HEK293 (cell line): ENCODE results near the gene H2BK1.

Source experiments
- CTCF ChIA-PET: fragments of 350-600 bp; formaldehyde crosslinking; extraction: SDS; loops from one replicate; lab custom pipeline; 2021; ENCODE audit warnings: antibody characterized with exemption; lab: Yijun Ruan, JAX
- POLR2A ChIA-PET: fragments of 300-600 bp; formaldehyde crosslinking; extraction: SDS; loops from one replicate; lab custom pipeline; 2020; ENCODE audit warnings: antibody characterized with exemption, inconsistent platforms; lab: Yijun Ruan, JAX
- H3K27ac ChIP-seq: fragments of 200-500 bp; sonication (Bioruptor generic); 2 replicates; pipeline ENCODE4 v1.5.1; 2014; ENCODE audit warnings: low read depth, low read length, control low read depth, inconsistent platforms; ENCODE audit errors: extremely low read depth
- H3K36me3 ChIP-seq, 2 experiments: fragments of 200-500 bp in 1 of 2; sonication (Bioruptor generic) in 1 of 2; 1 replicate in 1 of 2; 2 replicates in 1 of 2; pipeline ENCODE4 v1.5.1; 2014 to 2017; ENCODE audit warnings: inconsistent platforms in 2 of 2, low read length in 2 of 2; ENCODE audit not compliant: control insufficient read depth in 2 of 2, insufficient read depth in 1 of 2
- H3K4me1 ChIP-seq: fragments of 200-500 bp; sonication (Bioruptor generic); 2 replicates; pipeline ENCODE4 v1.5.1; 2014; ENCODE audit warnings: mild to moderate bottlenecking, low read length, inconsistent platforms; ENCODE audit not compliant: control insufficient read depth, insufficient read depth
- H3K4me3 ChIP-seq: 2 replicates; pipeline ENCODE4 v1.5.1; 2011; ENCODE audit warnings: low read depth, mild to moderate bottlenecking, control low read depth, low read length, moderate library complexity
- H3K9me3 ChIP-seq: fragments of 200-500 bp; sonication (Bioruptor generic); 2 replicates; pipeline ENCODE4 v1.5.1; 2014; ENCODE audit warnings: low read depth, low read length, inconsistent platforms; ENCODE audit not compliant: control insufficient read depth, insufficient read depth
- KLF8 ChIP-seq: fragments of 450-650 bp; formaldehyde crosslinking; IDR thresholded peaks from 2 replicates; pipeline ENCODE4 v1.5.1; 2016; ENCODE audit warnings: missing biosample characterization, missing genetic modification characterization
- ZNF274 ChIP-seq, 2 experiments: fragments of 200-500 bp in 1 of 2; fragments of 450-650 bp in 1 of 2; sonication (Bioruptor generic) in 1 of 2; formaldehyde crosslinking in 1 of 2; IDR thresholded peaks; 2 replicates each; pipeline versions ENCODE4 v1.5.1 to v1.6.1; 2014 to 2016; ENCODE audit warnings: borderline replicate concordance in 1 of 2, inconsistent platforms in 1 of 2, low read length in 1 of 2, missing biosample characterization in 1 of 2, missing genetic modification characterization in 1 of 2
- ZNF324 ChIP-seq: fragments of 450-650 bp; formaldehyde crosslinking; IDR thresholded peaks from 2 replicates; pipeline ENCODE4 v1.5.1; 2016; ENCODE audit warnings: missing biosample characterization, missing genetic modification characterization
- ZNF423 ChIP-seq: fragments of 450-650 bp; formaldehyde crosslinking; IDR thresholded peaks from 2 replicates; pipeline ENCODE4 v1.5.1; 2016; ENCODE audit warnings: missing biosample characterization, missing genetic modification characterization
- ZNF529 ChIP-seq: fragments of 450-650 bp; formaldehyde crosslinking; IDR thresholded peaks from 2 replicates; pipeline ENCODE4 v1.5.1; 2017; ENCODE audit warnings: missing genetic modification characterization, missing biosample characterization; ENCODE audit not compliant: insufficient replicate concordance
- ZNF549 ChIP-seq: fragments of 450-650 bp; IDR thresholded peaks from 2 replicates; pipeline ENCODE4 v1.5.1; 2018; ENCODE audit warnings: missing biosample characterization, missing genetic modification characterization, mild to moderate bottlenecking, inconsistent platforms, moderate library complexity
- ZNF558 ChIP-seq: fragments of 450-650 bp; formaldehyde crosslinking; IDR thresholded peaks from 2 replicates; pipeline ENCODE4 v1.5.1; 2016; ENCODE audit warnings: missing biosample characterization, missing genetic modification characterization
- ZNF600 ChIP-seq: fragments of 450-650 bp; formaldehyde crosslinking; IDR thresholded peaks from 2 replicates; pipeline ENCODE4 v1.5.1; 2016; ENCODE audit warnings: missing biosample characterization, missing genetic modification characterization
- ZSCAN23 ChIP-seq: fragments of 450-650 bp; formaldehyde crosslinking; IDR thresholded peaks from 2 replicates; pipeline ENCODE4 v1.5.1; 2016; ENCODE audit warnings: missing biosample characterization, missing genetic modification characterization
- TF ChIP-seq, protein P1 (sequence below): fragments of 450-650 bp; formaldehyde crosslinking; IDR thresholded peaks from 2 replicates; pipeline ENCODE4 v1.5.1; 2017; ENCODE audit warnings: missing biosample characterization, missing genetic modification characterization
- TF ChIP-seq, protein P2 (sequence below): fragments of 450-650 bp; formaldehyde crosslinking; IDR thresholded peaks from 2 replicates; pipeline ENCODE4 v1.5.1; 2016; ENCODE audit warnings: missing biosample characterization, missing genetic modification characterization, low read depth
- TF ChIP-seq, protein P3 (sequence below): fragments of 450-650 bp; formaldehyde crosslinking; IDR thresholded peaks from 2 replicates; pipeline ENCODE4 v1.5.1; 2016; ENCODE audit warnings: missing biosample characterization, missing genetic modification characterization, borderline replicate concordance
- TF ChIP-seq, protein P4 (sequence below): fragments of 450-650 bp; formaldehyde crosslinking; IDR thresholded peaks from 2 replicates; pipeline ENCODE4 v1.5.1; 2017; ENCODE audit warnings: missing biosample characterization, missing genetic modification characterization
- TF ChIP-seq, protein P5 (sequence below): fragments of 450-650 bp; formaldehyde crosslinking; IDR thresholded peaks from 2 replicates; pipeline ENCODE4 v1.5.1; 2016; ENCODE audit warnings: missing biosample characterization, missing genetic modification characterization, low read depth

The H2BK1 gene

GRCh38 chr7:151208253-151208862 lies 1.9 kb downstream of the H2BK1 start:
- TF ChIP-seq ZNF549 (tag by site-specific recombination): no peak
- TF ChIP-seq, protein P1, sequence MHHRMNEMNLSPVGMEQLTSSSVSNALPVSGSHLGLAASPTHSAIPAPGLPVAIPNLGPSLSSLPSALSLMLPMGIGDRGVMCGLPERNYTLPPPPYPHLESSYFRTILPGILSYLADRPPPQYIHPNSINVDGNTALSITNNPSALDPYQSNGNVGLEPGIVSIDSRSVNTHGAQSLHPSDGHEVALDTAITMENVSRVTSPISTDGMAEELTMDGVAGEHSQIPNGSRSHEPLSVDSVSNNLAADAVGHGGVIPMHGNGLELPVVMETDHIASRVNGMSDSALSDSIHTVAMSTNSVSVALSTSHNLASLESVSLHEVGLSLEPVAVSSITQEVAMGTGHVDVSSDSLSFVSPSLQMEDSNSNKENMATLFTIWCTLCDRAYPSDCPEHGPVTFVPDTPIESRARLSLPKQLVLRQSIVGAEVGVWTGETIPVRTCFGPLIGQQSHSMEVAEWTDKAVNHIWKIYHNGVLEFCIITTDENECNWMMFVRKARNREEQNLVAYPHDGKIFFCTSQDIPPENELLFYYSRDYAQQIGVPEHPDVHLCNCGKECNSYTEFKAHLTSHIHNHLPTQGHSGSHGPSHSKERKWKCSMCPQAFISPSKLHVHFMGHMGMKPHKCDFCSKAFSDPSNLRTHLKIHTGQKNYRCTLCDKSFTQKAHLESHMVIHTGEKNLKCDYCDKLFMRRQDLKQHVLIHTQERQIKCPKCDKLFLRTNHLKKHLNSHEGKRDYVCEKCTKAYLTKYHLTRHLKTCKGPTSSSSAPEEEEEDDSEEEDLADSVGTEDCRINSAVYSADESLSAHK (tag by site-specific recombination): no peak
- TF ChIP-seq ZNF600 (tag by site-specific recombination): 0 out of 2 replicates have a peak, but pooled peaks have one; percentile 16
- ChIA-PET CTCF (interaction anchor here (0.7 to 1.4 kb wide), 3 partner anchors 33 to 40 kb away, joined by 3 to 11 read pairs (median 6); partner anchors contain the start of gene GBX1), POLR2A (interaction anchor here (3.6 kb wide), 1 partner anchor 19 kb away, joined by 15 read pairs; the partner anchor contains the start of gene ABCF2)
- Histone ChIP-seq H3K9me3 (no peaks in the 10 kb centered on the region), H3K36me3 (peaks cover 0 to 20% of the 10 kb centered on the region in 2 experiments; a peak in 1 of 3 replicates), H3K4me1 (no peaks in the 10 kb centered on the region), H3K4me3 (no peak overlapping the region), H3K27ac (no peak overlapping the region)

DNA sequence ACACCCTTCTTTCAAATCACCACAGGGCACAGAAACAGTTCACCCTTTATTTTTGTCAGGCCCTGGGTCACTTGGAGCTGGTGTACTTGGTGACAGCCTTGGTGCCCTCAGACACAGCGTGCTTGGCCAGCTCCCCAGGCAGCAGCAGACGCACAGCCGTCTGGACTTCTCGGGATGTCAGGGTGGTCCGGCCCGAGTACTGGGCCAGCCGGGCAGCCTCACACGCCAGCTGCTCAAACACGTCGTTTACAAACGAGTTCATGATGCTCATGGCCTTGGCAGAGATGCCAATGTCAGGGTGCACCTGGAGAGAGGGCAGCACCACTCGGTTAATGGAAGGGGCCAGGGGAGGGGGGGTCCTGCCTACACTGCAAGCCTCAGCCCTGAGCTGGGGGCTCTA lies 2.5 kb downstream of the H2BK1 start:
- TF ChIP-seq, protein P2, sequence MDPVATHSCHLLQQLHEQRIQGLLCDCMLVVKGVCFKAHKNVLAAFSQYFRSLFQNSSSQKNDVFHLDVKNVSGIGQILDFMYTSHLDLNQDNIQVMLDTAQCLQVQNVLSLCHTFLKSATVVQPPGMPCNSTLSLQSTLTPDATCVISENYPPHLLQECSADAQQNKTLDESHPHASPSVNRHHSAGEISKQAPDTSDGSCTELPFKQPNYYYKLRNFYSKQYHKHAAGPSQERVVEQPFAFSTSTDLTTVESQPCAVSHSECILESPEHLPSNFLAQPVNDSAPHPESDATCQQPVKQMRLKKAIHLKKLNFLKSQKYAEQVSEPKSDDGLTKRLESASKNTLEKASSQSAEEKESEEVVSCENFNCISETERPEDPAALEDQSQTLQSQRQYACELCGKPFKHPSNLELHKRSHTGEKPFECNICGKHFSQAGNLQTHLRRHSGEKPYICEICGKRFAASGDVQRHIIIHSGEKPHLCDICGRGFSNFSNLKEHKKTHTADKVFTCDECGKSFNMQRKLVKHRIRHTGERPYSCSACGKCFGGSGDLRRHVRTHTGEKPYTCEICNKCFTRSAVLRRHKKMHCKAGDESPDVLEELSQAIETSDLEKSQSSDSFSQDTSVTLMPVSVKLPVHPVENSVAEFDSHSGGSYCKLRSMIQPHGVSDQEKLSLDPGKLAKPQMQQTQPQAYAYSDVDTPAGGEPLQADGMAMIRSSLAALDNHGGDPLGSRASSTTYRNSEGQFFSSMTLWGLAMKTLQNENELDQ (tag by site-specific recombination): no peak
- TF ChIP-seq, protein P3, sequence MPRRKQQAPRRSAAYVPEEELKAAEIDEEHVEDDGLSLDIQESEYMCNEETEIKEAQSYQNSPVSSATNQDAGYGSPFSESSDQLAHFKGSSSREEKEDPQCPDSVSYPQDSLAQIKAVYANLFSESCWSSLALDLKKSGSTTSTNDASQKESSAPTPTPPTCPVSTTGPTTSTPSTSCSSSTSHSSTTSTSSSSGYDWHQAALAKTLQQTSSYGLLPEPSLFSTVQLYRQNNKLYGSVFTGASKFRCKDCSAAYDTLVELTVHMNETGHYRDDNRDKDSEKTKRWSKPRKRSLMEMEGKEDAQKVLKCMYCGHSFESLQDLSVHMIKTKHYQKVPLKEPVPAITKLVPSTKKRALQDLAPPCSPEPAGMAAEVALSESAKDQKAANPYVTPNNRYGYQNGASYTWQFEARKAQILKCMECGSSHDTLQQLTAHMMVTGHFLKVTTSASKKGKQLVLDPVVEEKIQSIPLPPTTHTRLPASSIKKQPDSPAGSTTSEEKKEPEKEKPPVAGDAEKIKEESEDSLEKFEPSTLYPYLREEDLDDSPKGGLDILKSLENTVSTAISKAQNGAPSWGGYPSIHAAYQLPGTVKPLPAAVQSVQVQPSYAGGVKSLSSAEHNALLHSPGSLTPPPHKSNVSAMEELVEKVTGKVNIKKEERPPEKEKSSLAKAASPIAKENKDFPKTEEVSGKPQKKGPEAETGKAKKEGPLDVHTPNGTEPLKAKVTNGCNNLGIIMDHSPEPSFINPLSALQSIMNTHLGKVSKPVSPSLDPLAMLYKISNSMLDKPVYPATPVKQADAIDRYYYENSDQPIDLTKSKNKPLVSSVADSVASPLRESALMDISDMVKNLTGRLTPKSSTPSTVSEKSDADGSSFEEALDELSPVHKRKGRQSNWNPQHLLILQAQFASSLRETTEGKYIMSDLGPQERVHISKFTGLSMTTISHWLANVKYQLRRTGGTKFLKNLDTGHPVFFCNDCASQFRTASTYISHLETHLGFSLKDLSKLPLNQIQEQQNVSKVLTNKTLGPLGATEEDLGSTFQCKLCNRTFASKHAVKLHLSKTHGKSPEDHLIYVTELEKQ (tag by site-specific recombination): no peak
- no peak for TF ChIP-seq ZNF558
- no peak for TF ChIP-seq ZNF324 (tag by site-specific recombination)
- no peak for TF ChIP-seq ZNF274 (IDR thresholded peaks at IDR 0.05; ENCODE audit: low read length)
- TF ChIP-seq ZNF274 (tag by site-specific recombination; IDR thresholded peaks at IDR 0.05; ENCODE audit: borderline replicate concordance): no peak
- TF ChIP-seq, protein P4, sequence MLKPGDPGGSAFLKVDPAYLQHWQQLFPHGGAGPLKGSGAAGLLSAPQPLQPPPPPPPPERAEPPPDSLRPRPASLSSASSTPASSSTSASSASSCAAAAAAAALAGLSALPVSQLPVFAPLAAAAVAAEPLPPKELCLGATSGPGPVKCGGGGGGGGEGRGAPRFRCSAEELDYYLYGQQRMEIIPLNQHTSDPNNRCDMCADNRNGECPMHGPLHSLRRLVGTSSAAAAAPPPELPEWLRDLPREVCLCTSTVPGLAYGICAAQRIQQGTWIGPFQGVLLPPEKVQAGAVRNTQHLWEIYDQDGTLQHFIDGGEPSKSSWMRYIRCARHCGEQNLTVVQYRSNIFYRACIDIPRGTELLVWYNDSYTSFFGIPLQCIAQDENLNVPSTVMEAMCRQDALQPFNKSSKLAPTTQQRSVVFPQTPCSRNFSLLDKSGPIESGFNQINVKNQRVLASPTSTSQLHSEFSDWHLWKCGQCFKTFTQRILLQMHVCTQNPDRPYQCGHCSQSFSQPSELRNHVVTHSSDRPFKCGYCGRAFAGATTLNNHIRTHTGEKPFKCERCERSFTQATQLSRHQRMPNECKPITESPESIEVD (tag by site-specific recombination): no peak
- TF ChIP-seq KLF8 (tag by site-specific recombination): no peak
- TF ChIP-seq ZNF529 (tag by site-specific recombination): no peak
- TF ChIP-seq ZSCAN23 (tag by site-specific recombination): no peak
- TF ChIP-seq, protein P5, sequence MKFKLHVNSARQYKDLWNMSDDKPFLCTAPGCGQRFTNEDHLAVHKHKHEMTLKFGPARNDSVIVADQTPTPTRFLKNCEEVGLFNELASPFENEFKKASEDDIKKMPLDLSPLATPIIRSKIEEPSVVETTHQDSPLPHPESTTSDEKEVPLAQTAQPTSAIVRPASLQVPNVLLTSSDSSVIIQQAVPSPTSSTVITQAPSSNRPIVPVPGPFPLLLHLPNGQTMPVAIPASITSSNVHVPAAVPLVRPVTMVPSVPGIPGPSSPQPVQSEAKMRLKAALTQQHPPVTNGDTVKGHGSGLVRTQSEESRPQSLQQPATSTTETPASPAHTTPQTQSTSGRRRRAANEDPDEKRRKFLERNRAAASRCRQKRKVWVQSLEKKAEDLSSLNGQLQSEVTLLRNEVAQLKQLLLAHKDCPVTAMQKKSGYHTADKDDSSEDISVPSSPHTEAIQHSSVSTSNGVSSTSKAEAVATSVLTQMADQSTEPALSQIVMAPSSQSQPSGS (tag by site-specific recombination): no peak
- TF ChIP-seq ZNF423: no peak
- Histone ChIP-seq H3K4me1 (no peaks in the 10 kb centered on the region), H3K36me3 (peaks cover 0 to 14% of the 10 kb centered on the region in 2 experiments; a peak in 1 of 3 replicates), H3K4me3 (no peak overlapping the region), H3K9me3 (no peaks in the 10 kb centered on the region), H3K27ac (no peak overlapping the region)
- POLR2A ChIA-PET: interaction anchor here (3.6 kb wide), 1 partner anchor 19 kb away, joined by 15 read pairs; the partner anchor contains the start of gene ABCF2
- CTCF ChIA-PET: interaction anchor here (0.6 to 1.4 kb wide), 4 partner anchors 29 to 40 kb away, joined by 3 to 11 read pairs (median 4); partner anchors contain the start of gene GBX1
